Upper lobe of left lung (tissue), 4 donors: Measurements from ENCODE around the gene RPL28.
A peak's percentile ranks its signal among the peaks of the same experiment; 100 is the strongest.

ENCODE experiments used
- CTCF ChIP-seq, 6 experiments: fragments of 450-650 bp in 4 of 6; fragments of 200-600 bp in 2 of 6; sonication (generic) in 2 of 6; IDR thresholded peaks; one replicate each; pipeline ENCODE4 v1.5.1; 2016 to 2019; ENCODE audit warnings: antibody characterized with exemption in 6 of 6
- POLR2A ChIP-seq, 4 donors: fragments of 450-650 bp; IDR thresholded peaks; one replicate each; pipeline ENCODE4 v1.5.1; 2016 to 2017; ENCODE audit warnings: antibody characterized with exemption in 4 of 4, mild to moderate bottlenecking in 2 of 4
- POLR2AphosphoS5 ChIP-seq, 2 donors: sonication (generic); formaldehyde crosslinking; IDR thresholded peaks; one replicate each; pipeline ENCODE4 v1.5.1; 2017; ENCODE audit warnings: antibody characterized with exemption in 2 of 2

- TF ChIP-seq POLR2AphosphoS5 (IDR thresholded peaks at IDR 0.05) (peak; percentile 100), CTCF (IDR thresholded peaks at IDR 0.05) (peak in 3 of 6 experiments; percentile 5 to 11 (median 6)), POLR2A (IDR thresholded peaks at IDR 0.05) (peak in 3 of 4 donors; percentile 94 to 100 (median 98))
Observed at GRCh38 chr19:55385724-55386492, at the start of gene RPL28.
